DMS79 (cell line): ENCODE measurements around the gene SLC15A4.
"Not testable (repeated sequence)": the region's sequence is repeated elsewhere in the genome, so short reads cannot be mapped to it uniquely, and the experiment has no call there.

Source experiments
- DNase-seq: peaks from one replicate; lab custom pipeline; 2025; lab: John Stamatoyannopoulos, UW

SLC15A4 gene

DNA sequence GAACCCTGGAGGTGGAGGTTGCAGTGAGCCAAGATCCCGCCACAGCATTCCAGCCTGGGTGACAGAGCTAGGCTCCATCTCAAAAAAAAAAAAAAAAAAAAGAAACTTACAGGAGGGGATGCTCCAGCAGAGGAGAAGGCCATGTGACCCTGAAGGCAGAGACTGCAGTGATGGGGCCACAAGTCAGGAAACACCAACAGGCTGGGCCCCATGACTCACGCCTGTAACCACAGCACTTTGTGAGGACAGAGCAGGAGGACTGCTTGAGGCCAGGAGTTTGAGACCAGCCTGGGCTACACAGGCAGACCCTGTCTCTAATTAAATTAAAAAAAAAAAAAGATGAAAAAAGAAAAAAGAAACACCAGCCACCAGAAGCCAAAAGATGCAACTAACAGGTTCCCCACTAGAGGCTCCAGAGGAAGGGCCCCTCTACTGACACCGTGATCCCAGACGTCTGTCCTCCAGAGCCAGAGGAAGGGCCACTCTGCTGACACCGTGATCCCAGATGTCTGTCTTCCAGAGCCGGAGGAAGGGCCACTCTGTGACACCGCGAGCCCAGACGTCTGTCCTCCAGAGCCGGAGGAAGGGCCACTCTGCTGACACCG, 20.4 kb upstream of the SLC15A4 start:
- no peak for DNase-seq

DNA sequence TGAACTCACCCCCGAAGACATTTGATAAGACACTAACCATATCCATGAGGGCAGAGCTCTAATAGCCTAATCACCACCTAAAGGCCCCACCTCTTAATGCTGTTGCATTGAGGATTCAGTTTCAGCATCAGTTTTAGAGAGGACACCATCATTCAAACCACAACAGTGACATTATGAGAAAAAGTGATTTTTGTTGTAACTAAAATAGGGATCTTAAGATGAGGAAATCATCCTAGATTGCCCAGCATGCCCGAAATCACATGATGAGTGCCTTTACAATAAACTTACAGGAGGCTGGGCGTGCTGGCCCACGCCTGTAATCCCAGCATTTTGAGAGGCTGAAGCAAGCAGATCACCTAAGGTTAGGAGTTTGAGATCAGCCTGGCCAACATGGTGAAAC, 19.8 kb upstream of the SLC15A4 start:
- DNase-seq = no peak

DNA sequence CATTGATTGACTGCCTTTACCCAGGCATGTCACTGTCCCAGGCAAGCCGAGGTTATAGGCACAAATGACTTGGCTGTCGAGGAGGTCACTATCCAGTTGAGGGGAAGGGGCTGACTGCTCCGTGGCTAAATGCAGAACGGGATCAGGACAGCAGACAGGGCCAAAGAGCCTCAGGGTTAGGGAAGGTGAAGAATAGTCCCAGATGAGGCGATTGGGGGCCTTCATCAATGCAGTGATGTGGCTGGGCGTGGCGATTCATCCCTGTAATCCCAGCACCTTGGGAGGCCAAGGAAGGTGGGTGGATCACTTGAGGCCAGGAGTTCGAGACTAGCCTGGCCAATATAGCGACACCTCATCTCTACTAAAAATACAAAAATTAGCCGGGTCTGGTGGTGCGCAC, 18.8 kb upstream of the SLC15A4 start:
- no peak for DNase-seq

DNA sequence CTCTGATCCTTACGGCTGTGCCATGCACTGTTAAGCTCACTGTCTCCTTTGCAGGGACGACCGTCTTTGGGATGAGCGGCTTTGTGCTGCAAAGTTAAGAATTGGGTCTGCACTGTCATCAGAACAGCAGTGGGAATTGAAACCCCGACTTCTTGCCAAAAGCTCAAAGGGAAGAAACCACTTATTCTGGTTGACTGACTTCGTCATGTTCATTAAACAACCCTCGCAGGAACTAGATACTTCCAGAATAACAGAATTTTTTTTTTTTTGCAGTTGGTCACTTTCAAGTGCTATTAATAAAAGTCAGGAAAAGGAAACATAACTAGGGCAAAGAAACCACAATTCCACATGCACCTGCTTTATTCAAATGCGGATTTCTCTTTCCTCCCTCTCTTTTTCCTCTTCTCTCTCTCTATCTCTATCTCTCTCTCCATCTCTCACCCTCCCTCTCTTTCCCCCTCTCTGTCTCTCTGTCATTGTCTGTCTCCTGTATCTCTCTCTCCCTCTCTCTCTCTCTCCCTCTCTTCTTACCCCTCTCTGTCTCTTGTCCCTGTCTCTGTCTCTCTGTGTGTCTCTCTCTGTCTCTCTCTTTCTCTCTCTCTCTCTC, 17.2 kb upstream of the SLC15A4 start:
- DNase-seq = peak; percentile 70

DNA sequence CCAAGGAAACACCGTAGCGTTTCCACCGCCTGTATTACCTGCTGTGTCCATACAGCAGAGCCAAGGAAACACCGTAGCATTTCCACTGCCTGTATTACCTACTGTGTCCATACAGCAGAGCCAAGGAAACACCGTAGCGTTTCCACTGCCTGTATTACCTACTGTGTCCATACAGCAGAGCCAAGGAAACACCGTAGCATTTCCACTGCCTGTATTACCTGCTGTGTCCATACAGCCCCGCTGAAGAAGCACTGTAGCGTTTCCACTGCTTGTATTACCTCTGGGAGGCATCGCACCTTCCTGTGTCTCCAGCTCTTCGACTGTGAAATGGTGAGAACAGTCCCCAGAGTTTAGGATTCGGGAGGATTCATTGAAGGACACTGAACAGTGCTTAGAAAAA, 16.1 kb upstream of the SLC15A4 start:
- DNase-seq = not testable (repeated sequence)

DNA sequence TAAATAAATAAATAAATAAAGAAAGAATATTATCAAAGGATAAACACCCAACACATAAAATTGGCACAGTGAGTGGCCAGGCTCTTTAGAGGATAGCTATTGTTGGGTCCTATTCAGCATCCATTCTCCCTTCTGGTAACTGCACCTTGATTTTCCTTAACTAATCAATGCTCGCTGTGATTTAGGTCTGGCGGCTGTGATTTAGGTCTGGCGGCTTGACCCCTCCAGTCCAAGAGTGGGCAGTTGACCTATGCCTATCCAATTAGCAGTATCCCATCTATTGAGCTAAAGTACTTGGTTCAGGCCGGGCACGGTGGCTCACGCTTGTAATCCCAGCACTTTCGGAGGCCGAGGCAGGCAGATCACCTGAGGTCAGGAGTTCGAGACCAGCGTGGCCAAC, 9.7 kb upstream of the SLC15A4 start:
- no peak for DNase-seq

DNA sequence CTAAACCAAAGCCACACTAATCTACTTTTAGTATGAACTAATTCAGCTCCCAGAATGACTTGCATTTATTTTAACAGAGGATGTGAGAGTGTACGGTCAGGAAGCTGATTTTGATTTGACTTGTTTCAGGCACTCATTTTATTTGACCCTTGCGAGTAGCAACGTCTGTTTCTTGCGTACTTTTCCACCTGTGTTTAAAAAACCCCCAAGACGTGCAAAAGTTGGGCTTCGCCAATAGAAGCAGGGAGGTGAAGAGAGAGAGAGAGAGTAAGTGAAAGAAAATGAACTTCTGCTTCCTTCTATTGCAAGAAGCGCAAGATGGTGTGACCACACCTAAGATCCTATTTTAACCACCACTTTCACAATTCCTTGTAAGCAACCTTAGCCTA, 6.7 kb upstream of the SLC15A4 start:
- no peak for DNase-seq

DNA sequence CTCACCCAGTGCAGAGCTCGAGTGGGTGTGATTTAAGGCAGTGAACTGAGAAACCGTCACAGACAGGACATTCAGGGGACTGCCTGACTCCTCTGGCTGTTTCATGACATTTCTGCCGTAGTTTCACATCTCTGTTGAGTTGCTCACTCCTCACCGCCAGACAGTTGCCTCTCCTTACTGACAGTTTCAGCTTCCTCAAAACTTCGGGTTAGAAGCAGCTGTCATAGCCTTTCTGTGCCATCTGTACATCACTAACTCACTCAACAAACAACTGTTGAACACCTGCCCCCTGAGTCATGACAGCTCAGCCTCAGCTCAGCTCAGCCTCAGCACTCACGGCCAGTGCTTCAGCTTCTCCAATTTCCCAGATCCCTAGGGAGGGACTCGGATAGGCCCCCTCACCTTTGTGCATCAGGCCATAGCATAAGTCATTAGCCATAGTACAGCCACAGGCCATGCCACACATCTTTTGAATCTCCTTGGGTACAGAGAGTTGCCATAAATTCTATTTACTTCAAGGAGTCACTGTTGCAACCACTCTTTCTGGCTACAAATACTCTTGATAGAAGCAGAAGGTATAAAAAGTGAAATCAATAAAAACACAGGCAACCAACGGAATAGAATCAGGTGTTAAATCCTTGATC, 6.2 kb upstream of the SLC15A4 start:
- DNase-seq = no peak

DNA sequence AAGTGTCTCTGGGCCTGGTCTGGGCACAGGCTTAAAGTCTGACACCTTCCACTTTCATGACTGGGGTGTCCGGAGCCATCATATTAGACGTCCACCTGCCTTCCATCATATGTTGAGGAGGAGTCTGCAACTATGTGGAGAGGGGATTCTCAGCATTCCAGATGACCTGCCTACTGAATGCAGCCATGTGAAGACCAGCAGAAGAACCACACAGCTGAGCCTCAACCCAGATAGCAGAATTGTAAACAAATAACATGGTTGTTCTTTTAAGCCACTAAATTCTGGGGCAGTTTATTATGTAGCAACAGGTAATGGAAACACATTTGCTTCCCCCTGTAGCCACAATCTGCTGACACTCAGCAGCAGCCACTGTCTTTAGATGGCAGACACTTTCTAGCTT, 4.0 kb upstream of the SLC15A4 start:
- DNase-seq = no peak

DNA sequence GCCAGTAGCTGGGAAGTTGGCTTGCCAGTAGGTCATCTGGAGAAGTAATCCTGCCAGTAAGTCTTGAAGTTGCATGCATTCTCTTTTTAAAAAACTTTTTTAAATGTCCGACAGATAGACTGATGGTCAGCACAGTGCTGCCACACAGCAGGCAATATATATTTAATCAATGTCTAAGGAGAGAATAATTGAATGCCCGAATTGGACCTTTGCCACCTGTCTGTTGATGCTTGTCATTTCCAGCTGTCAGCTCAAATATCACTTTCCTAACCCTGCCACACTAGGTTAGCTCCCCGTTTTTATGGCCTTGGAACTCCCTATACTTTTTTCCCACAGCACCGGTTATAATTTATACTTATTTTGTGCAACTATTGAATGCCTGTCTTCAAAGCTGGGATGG, 2.1 kb upstream of the SLC15A4 start:
- no peak for DNase-seq

DNA sequence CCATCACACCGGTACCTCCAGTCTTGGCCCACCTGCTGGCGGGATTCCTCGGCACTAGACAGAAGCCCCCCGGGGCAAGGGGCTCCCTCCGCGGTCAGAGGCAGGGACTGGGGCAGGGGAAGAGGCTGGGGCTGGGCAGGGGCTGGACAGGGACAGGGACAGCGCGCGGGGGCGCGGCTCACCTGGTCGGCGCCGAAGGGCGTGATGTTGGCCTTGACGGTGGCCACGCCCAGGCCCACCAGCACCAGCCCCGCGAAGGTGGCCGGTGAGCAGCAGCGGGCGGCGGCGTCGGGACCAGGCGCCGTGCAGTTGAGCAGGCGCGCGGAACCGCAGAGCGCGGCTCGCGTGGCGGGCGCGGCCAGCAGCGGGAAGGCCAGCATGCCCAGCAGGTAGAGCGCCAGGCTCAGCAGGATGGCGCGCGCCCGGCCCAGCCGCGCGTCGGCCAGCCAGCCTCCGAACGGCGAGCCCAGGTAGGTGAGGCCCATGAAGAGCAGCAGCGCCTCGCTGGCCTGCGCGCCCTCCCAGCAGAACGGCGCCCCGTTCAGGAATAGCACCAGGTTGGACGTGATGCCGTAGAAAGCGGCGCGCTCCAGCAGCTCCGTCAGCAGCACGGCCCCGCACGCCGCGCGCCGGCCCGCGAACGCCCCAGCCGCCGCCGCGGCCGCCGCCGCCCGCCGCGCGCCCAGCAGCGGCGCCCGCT, 392 bp downstream of the SLC15A4 start:
- no peak for DNase-seq

DNA sequence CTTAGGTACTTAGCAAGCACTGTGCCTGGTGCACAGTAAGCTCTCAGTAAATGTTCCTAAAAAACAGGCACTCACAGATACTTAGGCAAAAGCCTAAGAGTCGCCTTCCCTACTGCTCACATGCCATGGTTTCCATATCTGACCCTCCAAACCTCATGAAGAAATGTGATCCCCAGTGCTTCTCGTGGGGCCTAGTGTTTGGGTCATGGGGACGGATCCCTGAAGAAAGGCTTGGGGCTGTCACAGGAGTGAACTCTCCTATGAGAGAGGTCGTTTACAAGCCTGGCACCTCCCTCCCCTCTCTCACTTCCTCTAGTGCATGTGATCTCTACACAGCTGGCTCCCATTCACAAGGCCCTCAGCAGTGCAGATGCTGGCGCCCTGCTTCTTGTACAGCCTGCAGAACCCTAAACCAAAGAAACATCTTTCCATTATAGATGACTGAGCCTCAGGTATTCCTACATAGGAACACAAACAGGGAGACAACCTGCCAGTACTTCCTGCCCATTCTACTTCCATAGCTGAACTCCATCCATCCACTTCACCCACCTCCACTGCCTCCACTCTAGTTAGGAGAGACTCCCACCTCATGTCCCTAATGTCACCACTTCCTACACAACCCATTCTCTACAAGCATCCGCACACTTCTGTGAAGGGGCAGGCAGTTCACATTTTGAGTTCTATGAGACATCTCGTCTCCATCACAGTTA, 2.9 kb downstream of the SLC15A4 start:
- no peak for DNase-seq

DNA sequence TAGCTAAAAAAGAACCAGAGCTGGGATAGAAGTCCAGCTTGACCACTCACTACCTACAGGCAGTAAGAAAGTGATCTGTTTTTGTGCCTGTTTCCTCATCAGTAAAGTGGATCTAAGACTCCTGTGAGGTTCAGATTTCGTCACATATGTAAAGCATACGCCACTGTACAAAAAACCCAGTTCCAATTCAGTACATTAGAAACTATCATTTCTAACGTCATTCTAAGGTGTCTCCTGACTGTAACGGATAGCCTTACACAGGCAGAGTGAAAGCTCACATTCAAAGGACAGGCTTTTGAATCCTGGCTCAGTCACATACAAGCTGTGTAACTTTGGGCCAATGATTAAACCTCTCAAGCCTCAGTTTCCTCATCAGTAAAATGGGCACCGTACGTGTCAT, 3.5 kb downstream of the SLC15A4 start:
- DNase-seq = no peak

DNA sequence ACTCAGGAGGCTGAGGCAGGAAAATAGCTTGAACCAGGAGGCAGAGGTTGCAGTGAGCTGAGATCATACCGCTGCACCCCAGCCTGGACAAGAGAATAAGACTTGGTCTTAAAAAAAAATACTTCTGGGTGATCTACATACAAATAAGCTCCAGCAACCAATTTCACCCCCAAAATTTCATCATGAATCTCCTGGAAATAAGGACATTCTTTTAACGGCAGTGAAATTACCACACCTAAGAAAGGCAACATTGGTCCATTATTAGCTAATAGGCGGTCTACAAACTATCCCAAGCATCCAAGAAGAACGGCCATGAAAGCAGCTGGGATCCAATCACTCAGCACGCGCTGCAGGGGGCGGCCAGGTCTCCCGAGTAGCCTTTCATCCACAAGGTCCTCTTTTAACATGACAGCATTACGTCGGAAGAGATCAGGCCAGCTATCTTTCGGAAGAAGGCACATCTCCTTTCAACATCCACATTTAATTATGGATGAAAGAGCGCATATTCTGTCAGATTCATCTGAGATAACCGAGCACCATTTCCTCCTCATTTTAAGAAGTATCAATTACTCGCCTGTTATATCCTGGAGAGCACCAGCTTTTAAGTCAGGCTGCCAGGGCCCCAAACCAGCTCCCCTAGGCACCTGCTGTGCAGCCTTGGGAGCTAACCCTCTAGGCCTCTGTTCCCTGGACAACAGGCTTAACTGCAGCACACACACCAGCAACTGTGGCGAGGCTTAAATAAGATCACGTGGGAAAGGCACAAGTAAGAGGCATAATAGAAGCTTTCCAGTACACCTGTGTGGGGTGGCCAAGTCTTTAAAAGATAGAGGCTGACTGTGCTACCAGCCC, 4.2 kb downstream of the SLC15A4 start:
- no peak for DNase-seq

DNA sequence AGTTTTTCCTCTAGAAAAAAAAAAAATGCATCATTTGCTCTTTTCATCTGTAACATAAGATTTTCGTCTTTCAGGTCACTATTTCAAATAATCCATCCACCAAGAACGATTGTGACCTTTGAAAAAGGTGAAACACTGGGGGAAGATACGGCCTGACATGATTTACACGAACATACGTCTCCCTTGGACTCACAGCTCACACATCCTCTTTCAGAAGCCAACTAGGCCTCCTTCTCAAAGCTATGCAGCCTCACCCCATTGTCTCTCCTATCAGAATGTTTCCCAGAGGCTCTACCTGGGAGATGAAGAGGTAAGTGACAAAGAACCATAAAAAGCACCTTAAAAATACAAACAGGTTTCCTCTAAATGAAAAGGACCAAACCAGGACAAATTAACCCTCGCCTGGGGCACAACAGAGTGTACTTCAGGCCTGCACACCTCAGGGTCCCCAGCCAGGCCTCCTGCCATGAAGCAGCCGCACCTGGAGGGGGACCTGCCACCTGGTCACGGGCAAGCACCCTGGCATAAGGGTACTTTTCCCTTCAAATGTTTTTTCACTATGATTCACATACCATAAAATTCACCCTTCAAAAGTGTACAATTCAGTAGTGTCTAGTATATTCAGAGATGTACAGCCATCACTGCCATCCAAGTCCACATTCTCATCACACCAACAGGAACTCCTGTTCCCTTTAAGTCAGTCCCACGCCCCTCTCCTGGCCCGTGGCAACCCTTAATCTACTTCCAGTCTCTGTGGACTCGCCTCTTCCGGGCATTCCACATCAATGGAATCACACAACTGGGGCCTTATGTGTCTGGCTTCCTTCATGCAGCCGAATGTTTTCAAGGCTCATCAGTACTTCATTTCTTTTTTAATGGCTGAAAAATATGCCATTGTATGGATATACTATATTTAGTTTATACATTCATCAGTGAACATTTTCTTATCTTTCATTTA, 5.4 kb downstream of the SLC15A4 start:
- no peak for DNase-seq

DNA sequence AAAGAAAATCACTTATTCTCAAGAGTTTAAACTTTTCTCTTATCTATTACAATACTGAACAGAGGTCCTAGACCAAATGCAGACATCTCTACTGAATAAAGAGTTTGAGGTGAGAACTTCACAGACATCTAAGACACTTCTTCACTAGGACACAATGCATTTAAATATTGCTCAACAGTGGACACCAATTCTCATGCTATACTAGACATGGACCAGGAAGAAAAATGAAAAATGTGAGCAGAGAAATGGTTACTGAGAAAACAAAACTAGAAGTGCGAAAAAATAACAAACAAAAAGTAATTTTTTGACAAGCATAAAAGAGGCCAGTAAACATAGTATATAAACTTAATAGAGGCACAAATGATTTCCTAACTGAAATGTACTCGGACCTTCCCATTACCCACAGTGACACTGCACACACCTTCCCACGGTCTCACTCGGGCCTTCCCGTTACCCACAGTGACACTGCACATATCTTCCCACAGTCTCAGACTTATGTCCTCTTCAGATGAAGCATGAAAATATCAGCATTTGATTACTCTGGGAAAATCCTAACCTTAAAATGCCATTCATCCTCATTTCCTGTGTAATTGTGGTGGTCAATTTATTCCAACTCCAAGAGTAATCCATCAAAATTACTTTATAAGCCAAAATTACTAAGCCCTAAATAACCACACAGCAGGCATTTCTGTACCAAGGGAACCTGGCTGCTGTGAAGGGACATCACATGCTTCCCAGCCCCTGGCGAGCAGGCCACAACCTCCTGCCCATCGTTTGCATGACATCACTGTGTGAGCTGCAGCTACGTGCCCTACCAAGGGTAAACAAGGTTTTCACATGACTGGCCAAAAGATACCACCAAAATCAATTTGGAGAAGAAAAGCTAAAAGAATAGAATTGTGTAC, 6.4 kb downstream of the SLC15A4 start:
- DNase-seq = no peak

DNA sequence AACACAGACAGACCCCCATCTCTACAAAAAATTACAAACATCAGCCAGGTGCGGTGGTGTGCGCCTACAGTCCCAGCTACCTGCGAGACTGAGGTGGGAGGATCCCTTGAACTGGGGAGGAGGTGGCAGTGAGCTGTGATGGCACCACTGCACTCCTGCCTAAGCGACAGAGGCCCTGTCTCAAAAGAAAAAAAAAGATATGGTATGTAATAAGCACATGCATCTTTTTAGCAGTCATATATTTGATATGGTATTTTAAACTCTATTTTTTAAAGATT, 7.2 kb downstream of the SLC15A4 start:
- DNase-seq = no peak

DNA sequence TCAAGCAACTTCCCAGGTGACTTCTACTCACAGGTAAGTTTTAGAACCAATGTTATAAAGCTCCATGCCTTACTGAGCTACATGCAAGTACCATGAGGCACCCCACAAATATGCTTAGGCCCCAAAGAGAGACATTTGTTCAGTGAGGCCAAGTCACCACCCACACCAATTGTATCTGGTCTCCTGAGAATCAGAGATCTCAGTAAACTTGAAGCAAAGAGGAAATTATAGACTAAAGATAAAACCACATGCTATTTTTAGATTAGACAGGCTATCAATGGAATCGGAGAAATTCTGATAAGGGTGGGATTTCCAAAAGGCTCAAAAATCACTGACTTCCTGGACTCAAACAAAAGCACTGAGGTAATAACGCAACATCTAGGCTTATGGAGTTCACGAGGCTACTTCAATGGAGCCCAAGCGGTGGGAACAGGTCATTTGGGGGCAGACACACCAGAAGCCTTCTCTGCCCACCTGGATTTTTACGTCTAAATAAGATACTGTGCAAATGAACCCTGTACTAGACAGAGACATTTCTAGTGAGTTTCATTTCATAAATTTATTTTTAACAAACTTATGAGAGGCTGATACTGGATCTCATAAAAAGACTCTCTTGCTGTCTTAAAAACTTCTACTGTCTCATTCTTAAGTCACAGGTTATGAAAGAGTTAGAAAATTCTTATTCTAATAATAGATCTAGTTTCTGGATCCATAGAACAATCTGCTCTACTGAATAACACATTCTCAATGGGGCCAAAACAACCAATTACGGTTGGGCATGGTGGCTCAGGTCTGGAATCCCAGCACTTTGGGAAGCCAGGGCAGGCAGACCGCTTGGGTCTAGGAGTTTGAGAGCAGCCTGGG, 7.7 kb downstream of the SLC15A4 start:
- DNase-seq = no peak
